ENCODE data around the gene TM2D3.
A peak's percentile ranks its signal among the peaks of the same experiment; 100 is the strongest.

Gene TM2D3, protein sequence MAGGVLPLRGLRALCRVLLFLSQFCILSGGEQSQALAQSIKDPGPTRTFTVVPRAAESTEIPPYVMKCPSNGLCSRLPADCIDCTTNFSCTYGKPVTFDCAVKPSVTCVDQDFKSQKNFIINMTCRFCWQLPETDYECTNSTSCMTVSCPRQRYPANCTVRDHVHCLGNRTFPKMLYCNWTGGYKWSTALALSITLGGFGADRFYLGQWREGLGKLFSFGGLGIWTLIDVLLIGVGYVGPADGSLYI

GRCh38 chr15:101652098-101652785 is at the start of gene TM2D3:
TM2D3 (minus strand) TSS chr15:101652381; CDS start chr15:101652361, 20 bp downstream.
- DNase-seq (ENCODE audit: low read depth): peak; percentile 81

- no peak for DNase-seq (ENCODE audit: low read depth)
Measured at GRCh38 chr15:101698314-101698713, 46.1 kb upstream of the TM2D3 start.

GRCh38 chr15:101697488-101697887 is 45.3 kb upstream of the TM2D3 start:
- no peak for DNase-seq (ENCODE audit: low read depth)

GRCh38 chr15:101696829-101697228 is 44.6 kb upstream of the TM2D3 start:
- no peak for DNase-seq (ENCODE audit: low read depth)

DNA sequence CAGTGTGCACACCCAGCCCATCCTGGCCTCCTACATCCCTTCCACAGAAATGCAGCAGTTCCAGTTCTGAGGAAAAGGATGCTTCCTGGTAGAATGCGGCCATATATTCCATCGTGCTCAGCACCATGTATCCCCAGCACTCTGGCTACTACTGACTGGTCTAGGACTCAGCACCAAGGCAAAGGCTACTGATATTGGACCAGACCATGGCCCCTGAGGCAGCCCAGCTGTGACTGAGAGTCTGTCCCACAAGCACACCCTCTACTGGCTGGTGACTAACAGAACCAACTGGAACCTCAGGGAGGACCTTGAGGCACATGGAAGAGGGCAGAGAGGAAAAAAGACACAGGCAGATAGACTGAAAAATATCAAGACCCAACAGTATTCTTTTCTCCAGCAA is 42.1 kb upstream of the TM2D3 start:
- no peak for DNase-seq (ENCODE audit: low read depth)

- no peak for DNase-seq (ENCODE audit: low read depth)
Measured at GRCh38 chr15:101692801-101693598, 40.8 kb upstream of the TM2D3 start.

GRCh38 chr15:101689901-101690300 is 37.7 kb upstream of the TM2D3 start:
- no peak for DNase-seq (ENCODE audit: low read depth)

DNA sequence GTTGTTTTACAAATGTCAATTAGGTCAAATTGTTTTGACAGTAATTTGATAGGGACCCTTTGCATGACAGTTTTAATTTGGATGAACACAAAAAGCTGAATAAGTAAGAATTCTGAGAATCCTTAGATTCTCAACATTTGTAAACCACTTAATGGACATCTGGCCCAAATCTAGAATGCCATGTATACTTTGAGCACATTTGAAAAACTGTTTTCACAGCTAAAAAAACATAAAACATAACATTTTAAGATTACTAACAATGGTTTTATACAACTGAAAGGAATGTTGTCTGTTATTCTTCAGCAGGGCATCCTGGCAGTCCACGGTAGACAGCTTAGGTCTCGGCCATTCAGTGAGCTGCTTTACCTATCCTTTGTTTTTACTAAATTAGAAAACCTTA is 34.5 kb upstream of the TM2D3 start:
- no peak for DNase-seq (ENCODE audit: low read depth)

- DNase-seq (ENCODE audit: low read depth): no peak
Measured at GRCh38 chr15:101684877-101685276, 32.7 kb upstream of the TM2D3 start.

- DNase-seq (ENCODE audit: low read depth): peak; percentile 44
Measured at GRCh38 chr15:101684384-101684783, 32.2 kb upstream of the TM2D3 start.

DNA sequence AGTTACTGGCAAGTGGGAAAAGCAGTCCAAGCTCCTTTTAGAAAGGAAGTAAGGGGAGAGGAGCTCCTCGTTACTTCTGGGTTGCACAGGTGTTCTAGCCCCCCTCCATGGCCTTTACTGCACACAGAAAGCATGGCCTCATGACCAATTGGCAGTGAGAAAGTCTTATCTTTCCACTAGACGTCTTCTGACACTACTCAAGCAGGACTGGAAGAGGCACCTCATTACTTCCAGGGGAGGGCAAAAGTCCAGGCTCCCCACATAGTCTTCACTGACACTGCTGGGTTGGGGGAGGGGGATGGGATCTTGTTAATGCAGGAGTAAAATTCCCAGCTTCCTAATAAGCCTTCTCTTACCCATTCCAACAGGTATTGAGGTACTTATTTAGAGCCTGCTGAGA is 27.6 kb upstream of the TM2D3 start:
- DNase-seq (ENCODE audit: low read depth): no peak

- peak; percentile 54 for DNase-seq (ENCODE audit: low read depth)
Measured at GRCh38 chr15:101676921-101677329, 24.7 kb upstream of the TM2D3 start.

DNA sequence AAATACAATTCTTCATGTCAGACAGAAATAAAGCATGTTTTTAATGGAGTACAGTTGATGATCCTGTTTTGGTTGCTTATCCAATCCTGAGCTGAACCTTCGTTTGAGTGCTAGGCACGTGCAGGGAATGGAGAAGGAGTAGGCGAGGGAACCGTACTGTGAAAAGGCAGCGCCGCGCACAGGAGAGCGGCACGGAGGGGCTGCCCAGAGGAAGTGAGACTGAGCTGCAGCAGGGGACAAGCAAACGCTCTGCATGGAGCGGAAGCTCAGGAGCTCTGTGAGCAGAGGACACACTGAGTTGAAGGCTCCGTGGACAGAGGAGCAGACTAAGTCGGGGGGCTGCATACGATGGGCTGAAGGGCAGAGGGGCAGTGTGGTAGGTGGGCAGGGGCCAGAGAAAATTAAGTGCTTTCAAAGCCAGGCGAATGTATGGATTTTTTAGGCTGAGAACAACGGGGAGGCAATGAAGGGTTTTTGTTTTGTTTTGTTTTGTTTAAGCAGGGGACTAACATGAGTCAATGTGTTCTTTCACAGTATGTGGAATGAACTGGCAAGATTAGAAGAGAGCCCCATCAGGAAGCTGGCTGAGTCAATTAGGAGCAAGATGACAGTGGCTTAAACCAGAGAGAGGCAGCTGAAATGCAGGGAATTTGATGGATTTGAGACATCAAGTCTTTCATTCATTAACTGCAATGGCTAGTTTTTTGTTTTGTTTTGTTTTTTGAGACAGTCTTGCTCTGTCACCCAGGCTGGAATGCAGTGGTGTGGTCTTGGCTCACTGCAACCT is 23.8 kb upstream of the TM2D3 start:
- peak; percentile 80 for DNase-seq (ENCODE audit: low read depth)

DNA sequence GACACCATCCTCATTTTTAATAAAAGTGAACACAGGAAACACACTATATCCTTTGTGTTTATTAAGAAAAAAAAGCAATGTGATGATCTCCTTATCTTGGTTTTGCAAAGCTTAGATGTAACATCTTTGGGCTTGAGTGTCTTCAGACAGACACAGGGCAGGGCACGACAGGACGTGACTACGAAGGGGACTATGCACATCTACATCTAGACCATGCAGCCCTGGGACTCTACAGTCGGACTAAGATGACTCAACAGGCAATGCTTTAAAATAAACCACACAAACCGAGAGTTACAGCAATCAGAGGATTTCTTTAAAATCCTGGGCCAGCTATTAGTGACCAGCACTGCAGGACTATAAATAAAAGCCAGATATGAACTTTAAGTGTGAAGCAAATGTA is 22.8 kb upstream of the TM2D3 start:
- DNase-seq (ENCODE audit: low read depth): peak; percentile 65

GRCh38 chr15:101672298-101672697 is 20.1 kb upstream of the TM2D3 start:
- no peak for DNase-seq (ENCODE audit: low read depth)

DNA sequence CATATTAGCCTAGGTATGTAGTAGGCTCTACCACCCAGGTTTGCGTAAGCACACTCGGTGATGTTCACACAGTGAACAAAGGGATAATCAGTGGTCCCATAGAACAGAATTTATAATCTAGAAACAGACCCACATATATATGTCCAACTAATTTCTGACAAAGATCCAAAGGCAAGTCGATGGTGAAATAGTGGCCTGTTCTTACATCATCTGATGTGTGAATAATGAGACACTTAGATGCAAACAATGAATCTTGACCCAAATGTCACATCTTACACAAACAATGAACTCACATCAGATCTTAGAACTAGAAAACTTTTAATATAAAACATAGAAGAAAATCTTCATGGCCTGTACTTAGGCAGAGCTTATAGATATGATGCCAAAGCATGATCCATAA is 17.6 kb upstream of the TM2D3 start:
- DNase-seq (ENCODE audit: low read depth): no peak

DNA sequence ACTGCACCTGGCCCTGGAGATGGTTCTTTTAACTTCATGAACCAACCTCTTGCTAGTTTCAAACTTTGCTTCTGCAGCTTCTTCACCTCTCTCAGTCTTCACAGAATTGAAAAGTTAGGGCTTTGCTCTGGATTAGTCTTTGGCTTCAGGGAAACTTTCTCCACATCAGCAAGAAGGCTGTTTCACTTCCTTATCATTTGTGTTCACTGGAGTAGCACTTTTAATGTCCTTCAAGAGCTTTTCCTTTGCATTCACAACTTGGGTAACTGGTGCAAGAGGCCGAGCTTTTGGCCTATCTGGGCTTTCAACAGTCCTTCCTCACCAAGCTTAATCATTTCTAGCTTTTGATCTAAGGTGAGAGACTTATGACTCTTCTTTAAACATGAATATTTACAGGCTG is 15.7 kb upstream of the TM2D3 start:
- no peak for DNase-seq (ENCODE audit: low read depth)

DNA sequence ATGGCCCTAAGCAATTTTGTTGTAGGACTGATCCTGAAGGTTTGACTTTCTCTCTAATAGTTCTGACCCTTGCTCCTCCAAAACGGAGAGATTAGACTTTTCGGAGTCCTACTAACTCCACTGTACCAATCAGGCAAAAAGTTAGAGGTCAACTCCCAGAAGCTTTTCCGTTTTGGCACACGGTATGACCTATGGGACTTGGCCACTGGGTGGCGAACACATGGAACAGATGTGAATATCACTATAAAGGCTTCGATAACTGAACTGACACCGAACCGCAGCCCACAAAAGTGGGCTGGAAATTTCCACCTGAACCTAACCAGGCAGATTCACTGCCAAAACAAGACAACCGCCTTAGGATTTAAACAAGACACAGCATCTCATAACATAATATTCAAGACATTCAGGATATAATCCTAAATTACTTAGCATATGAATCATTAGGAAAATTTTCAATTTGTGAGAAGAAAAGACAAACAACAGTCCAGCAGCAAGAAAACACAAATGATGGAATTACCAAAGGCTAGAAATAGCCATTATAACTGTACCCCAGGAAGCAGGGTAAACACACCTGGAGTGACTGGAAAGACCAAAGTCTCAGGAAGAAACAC is 12.2 kb upstream of the TM2D3 start:
- no peak for DNase-seq (ENCODE audit: low read depth)

DNA sequence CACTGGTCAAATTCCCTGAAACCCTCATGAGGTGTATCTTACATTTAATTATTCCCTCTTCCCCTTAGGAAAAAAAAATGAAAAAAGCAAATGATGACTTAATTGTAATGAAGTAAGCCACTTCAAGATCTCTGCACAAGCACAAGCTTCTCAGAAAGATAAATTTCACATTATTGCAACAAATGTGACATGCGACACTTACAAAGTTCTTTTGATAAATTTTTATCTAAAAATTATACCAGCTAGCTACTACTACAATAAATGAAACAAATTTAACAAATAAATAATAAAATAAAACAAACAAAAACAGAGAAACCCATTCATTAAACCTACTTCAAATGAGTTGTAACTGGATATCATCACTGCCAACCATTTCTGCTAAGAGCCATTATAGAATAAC is 10.0 kb upstream of the TM2D3 start:
- no peak for DNase-seq (ENCODE audit: low read depth)

DNA sequence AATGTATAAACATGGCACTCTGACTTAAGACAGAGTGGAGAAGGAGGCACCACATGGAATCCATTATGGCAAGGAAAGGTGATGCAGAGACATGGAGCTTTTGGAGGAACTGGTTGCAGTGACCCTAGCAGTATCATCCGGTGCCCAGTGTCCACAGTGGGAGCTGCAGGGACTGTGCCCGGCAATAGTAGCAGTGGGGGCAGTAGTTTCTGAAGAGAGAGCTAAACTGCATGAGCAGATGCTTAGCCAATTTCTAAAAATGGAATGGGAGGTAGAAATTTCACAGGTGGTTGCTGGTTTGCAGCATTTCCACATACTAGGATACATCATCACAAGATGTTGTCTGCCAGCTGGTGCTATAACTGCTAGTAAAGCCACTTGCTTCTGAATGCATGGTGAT is 7.8 kb upstream of the TM2D3 start:
- DNase-seq (ENCODE audit: low read depth): no peak

- no peak for DNase-seq (ENCODE audit: low read depth)
Measured at GRCh38 chr15:101657968-101658784, 6.0 kb upstream of the TM2D3 start.
